ENCODE results near the gene IGSF23.

- TF ChIP-seq EZH2 (IDR thresholded peaks at IDR 0.05; ENCODE audit: insufficient read depth, poor library complexity, severe bottlenecking) (no peak), EZH2phosphoT487 (IDR thresholded peaks at IDR 0.05; ENCODE audit: insufficient read depth, low read depth) (no peak)
These were observed 44.8 kb downstream of the IGSF23 start for GRCh38 chr19:44658069-44658733.

Measured in GM23248 (cell line).